D721Med (cell line): Measurements from ENCODE around the gene CD82.

Experiments
- DNase-seq: peaks from one replicate; pipeline ENCODE4 v3.0.0; 2011; ENCODE audit warnings: low spot score; ENCODE audit not compliant: insufficient read length
- FAIRE-seq: peaks from 2 replicates; lab custom pipeline; 2011; peaks lifted over from hg19 to GRCh38; lab: Jason Lieb, UNC
- TF ChIP-seq, protein P1 (sequence below): IDR thresholded peaks from 2 replicates; pipeline ENCODE4 v1.5.1; 2012; ENCODE audit warnings: mild to moderate bottlenecking, control low read depth; ENCODE audit not compliant: insufficient read depth; ENCODE audit errors: missing control alignments

The CD82 gene

GRCh38 chr11:44604171-44604581 lies 38.7 kb downstream of the CD82 start:
- TF ChIP-seq, protein P1, sequence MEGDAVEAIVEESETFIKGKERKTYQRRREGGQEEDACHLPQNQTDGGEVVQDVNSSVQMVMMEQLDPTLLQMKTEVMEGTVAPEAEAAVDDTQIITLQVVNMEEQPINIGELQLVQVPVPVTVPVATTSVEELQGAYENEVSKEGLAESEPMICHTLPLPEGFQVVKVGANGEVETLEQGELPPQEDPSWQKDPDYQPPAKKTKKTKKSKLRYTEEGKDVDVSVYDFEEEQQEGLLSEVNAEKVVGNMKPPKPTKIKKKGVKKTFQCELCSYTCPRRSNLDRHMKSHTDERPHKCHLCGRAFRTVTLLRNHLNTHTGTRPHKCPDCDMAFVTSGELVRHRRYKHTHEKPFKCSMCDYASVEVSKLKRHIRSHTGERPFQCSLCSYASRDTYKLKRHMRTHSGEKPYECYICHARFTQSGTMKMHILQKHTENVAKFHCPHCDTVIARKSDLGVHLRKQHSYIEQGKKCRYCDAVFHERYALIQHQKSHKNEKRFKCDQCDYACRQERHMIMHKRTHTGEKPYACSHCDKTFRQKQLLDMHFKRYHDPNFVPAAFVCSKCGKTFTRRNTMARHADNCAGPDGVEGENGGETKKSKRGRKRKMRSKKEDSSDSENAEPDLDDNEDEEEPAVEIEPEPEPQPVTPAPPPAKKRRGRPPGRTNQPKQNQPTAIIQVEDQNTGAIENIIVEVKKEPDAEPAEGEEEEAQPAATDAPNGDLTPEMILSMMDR = no peak
- FAIRE-seq = no peak
- no peak for DNase-seq

- FAIRE-seq (no peak), DNase-seq (no peak)
- TF ChIP-seq, protein P1 = no peak
These were observed 39.7 kb downstream of the CD82 start for GRCh38 chr11:44605068-44605708.

- FAIRE-seq = no peak
- no peak for DNase-seq
- TF ChIP-seq, protein P1 = no peak
These were observed 40.5 kb downstream of the CD82 start for GRCh38 chr11:44605965-44606364.

DNA sequence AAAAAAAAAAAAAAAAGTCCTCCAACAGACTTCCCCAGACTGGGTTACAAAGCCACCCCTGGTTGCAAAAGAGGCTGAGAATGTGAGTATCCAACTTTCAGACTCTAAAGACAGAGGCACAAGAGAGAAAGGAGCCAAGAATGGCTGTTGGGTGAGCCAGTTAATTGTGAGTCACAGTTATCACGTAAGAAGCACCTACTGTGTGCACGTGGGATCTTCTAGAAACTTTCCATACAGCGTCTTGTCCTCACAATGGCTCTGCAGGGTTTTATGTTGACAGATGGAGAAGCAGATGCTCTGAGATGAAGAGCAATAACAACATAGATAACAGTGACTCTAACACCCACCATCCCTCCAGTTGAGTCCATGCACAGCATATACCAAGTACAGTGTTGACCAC lies 41.0 kb downstream of the CD82 start:
- FAIRE-seq = no peak
- no peak for DNase-seq
- TF ChIP-seq, protein P1 = no peak

- DNase-seq (no peak), FAIRE-seq (no peak)
- TF ChIP-seq, protein P1 = no peak
These were observed 42.0 kb downstream of the CD82 start for GRCh38 chr11:44607319-44607962.

DNA sequence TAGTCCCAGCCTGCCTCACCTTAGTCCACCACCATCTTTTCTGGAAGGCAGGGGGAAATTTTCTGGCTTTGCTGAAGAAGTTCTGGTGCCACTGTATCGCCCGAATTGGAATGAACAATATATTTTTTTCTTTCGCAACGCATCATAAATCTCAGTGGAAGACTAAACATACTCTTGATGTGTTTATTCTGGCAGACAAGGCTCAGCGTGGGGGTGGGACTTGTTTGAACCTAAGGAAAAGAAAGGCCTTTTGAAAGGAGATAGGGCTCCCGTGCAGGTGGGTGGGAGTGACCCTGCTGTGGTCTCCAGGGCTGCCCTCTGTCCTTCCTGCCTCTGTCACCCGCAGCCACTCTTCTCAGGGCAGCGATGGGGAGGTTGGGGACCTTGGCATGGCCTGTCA lies 42.5 kb downstream of the CD82 start:
- DNase-seq = no peak
- TF ChIP-seq, protein P1 = no peak
- no peak for FAIRE-seq

- DNase-seq = no peak
- TF ChIP-seq, protein P1 = no peak
- FAIRE-seq = no peak
These were observed 43.2 kb downstream of the CD82 start for GRCh38 chr11:44608651-44608990.
